ENCODE results near the gene ABTB1. TPM values are rescaled to one million over a fixed set of nuclear protein-coding genes. Genes with fewer than 3 reads are reported as not detected.

Gene ABTB1
- total and polyA plus RNA-seq, 3 experiments from 2014 or later = 21.7 to 64.0 (median 23.1) TPM

- no peaks in the 10 kb centered on the region for H3K36me3 ChIP-seq (ENCODE audit: insufficient read depth, low read length)
- H3K27ac Mint-ChIP-seq = peak overlapping the region in 6 of 8 donors; percentile 8 to 85 (median 63)
- no peak overlapping the region for H3K4me3 ChIP-seq (ENCODE audit: low read length)
- no peak overlapping the region for H3K27ac ChIP-seq (ENCODE audit: low read depth, low read length)
- H3K4me1 Mint-ChIP-seq = peaks cover 26 to 52% (median 27%) of the 10 kb centered on the region in 3 donors
- H3K27me3 Mint-ChIP-seq = peaks cover 0 to 3% of the 10 kb centered on the region in 2 donors
- ChIA-PET CTCF (no interaction called here), POLR2A (no interaction called here)
- no peaks in the 10 kb centered on the region for H3K9me3 Mint-ChIP-seq
- peaks cover 0 to 55% (median 6%) of the 10 kb centered on the region in 3 donors for H3K36me3 Mint-ChIP-seq
- no peaks in the 10 kb centered on the region for H3K9me3 ChIP-seq (ENCODE audit: low read length)
- peaks cover 16% of the 10 kb centered on the region for H3K4me1 ChIP-seq (ENCODE audit: insufficient read depth, low read length)
- H3K4me3 Mint-ChIP-seq = peak overlapping the region in 4 of 7 donors; percentile 36 to 90 (median 42)
- no peaks in the 10 kb centered on the region for H3K27me3 ChIP-seq (ENCODE audit: insufficient read depth, low read length, poor library complexity, severe bottlenecking)
- no peak for DNase-seq
These were observed 3.1 kb downstream of the ABTB1 start for GRCh38 chr3:127675651-127676391.

DNA sequence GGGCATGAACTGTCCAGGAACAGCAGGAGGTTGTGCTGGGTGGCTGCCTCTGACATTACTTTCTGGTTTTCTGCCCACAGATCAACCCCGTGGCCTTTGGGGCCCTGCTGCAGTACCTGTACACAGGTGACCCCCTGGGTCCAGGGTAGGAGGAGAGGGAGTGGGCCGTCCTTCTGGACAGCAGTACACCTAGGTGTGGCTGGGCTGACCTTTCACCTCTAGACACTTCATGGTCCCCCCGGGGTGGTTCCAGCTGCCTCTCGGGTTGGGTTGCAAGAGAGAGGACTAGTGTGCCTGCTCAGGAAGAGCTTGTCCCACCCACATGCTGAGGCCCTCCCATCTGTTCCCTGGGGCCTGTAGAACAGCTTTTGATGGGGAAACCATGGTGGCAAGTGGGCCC, 3.7 kb downstream of the ABTB1 start:
- Mint-ChIP-seq H3K27ac (peak overlapping the region in 2 of 8 donors; percentile 68 to 75), H3K4me3 (peak overlapping the region in 1 of 7 donors; percentile 90), H3K9me3 (no peaks in the 10 kb centered on the region), H3K4me1 (peaks cover 26 to 47% (median 26%) of the 10 kb centered on the region in 3 donors), H3K36me3 (peaks cover 0 to 57% (median 6%) of the 10 kb centered on the region in 3 donors), H3K27me3 (peaks cover 0 to 3% of the 10 kb centered on the region in 2 donors)
- H3K27ac ChIP-seq (ENCODE audit: low read depth, low read length) = no peak overlapping the region
- no peaks in the 10 kb centered on the region for H3K27me3 ChIP-seq (ENCODE audit: insufficient read depth, low read length, poor library complexity, severe bottlenecking)
- POLR2A ChIA-PET = no interaction called here
- CTCF ChIA-PET = no interaction called here
- H3K4me3 ChIP-seq (ENCODE audit: low read length) = no peak overlapping the region
- no peak for DNase-seq
- H3K9me3 ChIP-seq (ENCODE audit: low read length) = no peaks in the 10 kb centered on the region
- no peaks in the 10 kb centered on the region for H3K36me3 ChIP-seq (ENCODE audit: insufficient read depth, low read length)
- peaks cover 16% of the 10 kb centered on the region for H3K4me1 ChIP-seq (ENCODE audit: insufficient read depth, low read length)

GRCh38 chr3:127676921-127677351, 4.2 kb downstream of the ABTB1 start:
- no peak for DNase-seq
- H3K4me3 ChIP-seq (ENCODE audit: low read length) = no peak overlapping the region
- Mint-ChIP-seq H3K9me3 (no peaks in the 10 kb centered on the region), H3K4me1 (peaks cover 24 to 42% (median 26%) of the 10 kb centered on the region in 3 donors), H3K27ac (no peak overlapping the region), H3K36me3 (peaks cover 0 to 56% (median 6%) of the 10 kb centered on the region in 3 donors), H3K27me3 (peaks cover 0 to 3% of the 10 kb centered on the region in 2 donors), H3K4me3 (no peak overlapping the region)
- H3K27ac ChIP-seq (ENCODE audit: low read depth, low read length) = no peak overlapping the region
- POLR2A ChIA-PET = no interaction called here
- CTCF ChIA-PET = no interaction called here
- H3K36me3 ChIP-seq (ENCODE audit: insufficient read depth, low read length) = no peaks in the 10 kb centered on the region
- H3K9me3 ChIP-seq (ENCODE audit: low read length) = no peaks in the 10 kb centered on the region
- H3K27me3 ChIP-seq (ENCODE audit: insufficient read depth, low read length, poor library complexity, severe bottlenecking) = no peaks in the 10 kb centered on the region
- peaks cover 16% of the 10 kb centered on the region for H3K4me1 ChIP-seq (ENCODE audit: insufficient read depth, low read length)

- H3K27ac Mint-ChIP-seq = peak overlapping the region in 1 of 8 donors; percentile 5
- POLR2A ChIA-PET = no interaction called here
- Histone ChIP-seq H3K4me1 (ENCODE audit: insufficient read depth, low read length) (peaks cover 16% of the 10 kb centered on the region), H3K36me3 (ENCODE audit: insufficient read depth, low read length) (no peaks in the 10 kb centered on the region), H3K27me3 (ENCODE audit: insufficient read depth, low read length, poor library complexity, severe bottlenecking) (no peaks in the 10 kb centered on the region), H3K4me3 (ENCODE audit: low read length) (no peak overlapping the region), H3K27ac (ENCODE audit: low read depth, low read length) (no peak overlapping the region), H3K9me3 (ENCODE audit: low read length) (no peaks in the 10 kb centered on the region)
- H3K36me3 Mint-ChIP-seq = peaks cover 0 to 55% (median 6%) of the 10 kb centered on the region in 3 donors
- DNase-seq = no peak
- H3K27me3 Mint-ChIP-seq = peaks cover 0 to 3% of the 10 kb centered on the region in 2 donors
- H3K4me3 Mint-ChIP-seq = peak overlapping the region in 2 of 7 donors; percentile 48 to 56
- H3K9me3 Mint-ChIP-seq = no peaks in the 10 kb centered on the region
- peaks cover 24 to 44% (median 26%) of the 10 kb centered on the region in 3 donors for H3K4me1 Mint-ChIP-seq
- CTCF ChIA-PET = interaction anchor here (1.2 kb wide), 1 partner anchor 103 kb away, joined by 4 read pairs; no protein-coding TSS in a partner anchor
These were observed 5.0 kb downstream of the ABTB1 start for GRCh38 chr3:127677541-127678314.

- Histone ChIP-seq H3K36me3 (ENCODE audit: insufficient read depth, low read length) (no peaks in the 10 kb centered on the region), H3K4me1 (ENCODE audit: insufficient read depth, low read length) (peaks cover 16% of the 10 kb centered on the region), H3K4me3 (ENCODE audit: low read length) (no peak overlapping the region), H3K9me3 (ENCODE audit: low read length) (no peaks in the 10 kb centered on the region), H3K27me3 (ENCODE audit: insufficient read depth, low read length, poor library complexity, severe bottlenecking) (no peaks in the 10 kb centered on the region), H3K27ac (ENCODE audit: low read depth, low read length) (no peak overlapping the region)
- ChIA-PET POLR2A (interaction anchor here (0.6 kb wide), 1 partner anchor 54 kb away, joined by 3 read pairs; no protein-coding TSS in a partner anchor), CTCF (interaction anchor here (0.7 to 1.2 kb wide), 2 partner anchors 26 to 103 kb away, joined by 3 to 4 read pairs; no protein-coding TSS in a partner anchor)
- peaks cover 0 to 55% (median 6%) of the 10 kb centered on the region in 3 donors for H3K36me3 Mint-ChIP-seq
- peaks cover 0 to 3% of the 10 kb centered on the region in 2 donors for H3K27me3 Mint-ChIP-seq
- H3K27ac Mint-ChIP-seq = peak overlapping the region in 1 of 8 donors; percentile 5
- no peaks in the 10 kb centered on the region for H3K9me3 Mint-ChIP-seq
- H3K4me3 Mint-ChIP-seq = peak overlapping the region in 1 of 7 donors; percentile 48
- H3K4me1 Mint-ChIP-seq = peaks cover 24 to 44% (median 26%) of the 10 kb centered on the region in 3 donors
- no peak for DNase-seq
These were observed 5.5 kb downstream of the ABTB1 start for GRCh38 chr3:127678315-127678599.

DNA sequence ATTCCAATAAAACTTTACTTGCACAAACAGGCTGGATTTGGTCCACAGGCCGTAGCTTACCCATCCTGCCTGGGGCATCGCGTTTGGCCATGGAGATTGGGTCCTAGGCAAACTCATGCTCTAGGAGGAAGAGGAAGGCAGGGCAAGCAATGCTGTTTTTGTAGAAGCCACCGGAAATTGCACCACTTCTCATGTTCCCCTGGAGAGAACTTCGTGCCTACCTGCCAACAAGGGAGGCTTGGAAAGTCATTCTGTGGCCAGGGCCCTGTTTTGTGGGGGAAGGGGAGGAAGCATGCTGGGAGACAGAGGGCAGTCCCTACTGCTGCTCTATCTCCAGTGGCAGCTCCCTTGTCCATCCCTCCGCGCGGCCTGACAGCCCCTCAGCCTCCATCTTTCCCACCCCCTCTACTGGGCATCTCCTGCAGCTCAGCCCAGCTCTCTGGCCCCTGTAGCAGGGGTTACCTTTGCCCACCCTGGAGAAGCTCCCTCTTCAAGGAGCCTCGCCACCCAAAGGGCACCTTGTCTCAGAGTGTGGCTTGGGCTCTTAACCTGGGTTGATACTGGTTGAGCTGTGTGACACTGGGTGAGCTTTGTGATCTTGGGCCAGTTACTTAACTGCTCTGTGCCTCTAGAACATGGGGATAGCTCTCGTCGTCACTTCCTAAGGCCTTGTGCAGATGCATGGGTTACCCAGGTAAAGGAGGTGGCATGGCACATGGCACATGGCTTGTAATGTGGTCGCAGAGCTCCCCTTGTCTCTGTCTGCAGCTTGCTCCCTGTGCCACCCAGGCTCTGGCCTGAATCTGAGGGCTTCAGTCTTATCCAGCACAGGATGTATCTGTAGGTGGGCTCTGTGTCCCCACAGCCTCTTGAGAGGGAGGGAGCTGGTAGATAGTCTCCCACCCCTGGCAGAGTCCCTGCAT, 6.1 kb downstream of the ABTB1 start:
- peak overlapping the region in 1 of 8 donors; percentile 47 for H3K27ac Mint-ChIP-seq
- no peaks in the 10 kb centered on the region for H3K9me3 Mint-ChIP-seq
- no peak overlapping the region for H3K4me3 ChIP-seq (ENCODE audit: low read length)
- H3K4me3 Mint-ChIP-seq = peak overlapping the region in 2 of 7 donors; percentile 24 to 48
- POLR2A ChIA-PET = interaction anchor here (0.6 kb wide), 1 partner anchor 55 kb away, joined by 3 read pairs; no protein-coding TSS in a partner anchor
- no peaks in the 10 kb centered on the region for H3K9me3 ChIP-seq (ENCODE audit: low read length)
- no peak for DNase-seq
- peaks cover 13% of the 10 kb centered on the region for H3K4me1 ChIP-seq (ENCODE audit: insufficient read depth, low read length)
- no peaks in the 10 kb centered on the region for H3K36me3 ChIP-seq (ENCODE audit: insufficient read depth, low read length)
- peaks cover 0 to 2% of the 10 kb centered on the region in 2 donors for H3K27me3 Mint-ChIP-seq
- CTCF ChIA-PET = interaction anchor here (0.7 to 1.2 kb wide), 2 partner anchors 27 to 104 kb away, joined by 3 to 4 read pairs; no protein-coding TSS in a partner anchor
- peaks cover 24 to 44% (median 26%) of the 10 kb centered on the region in 3 donors for H3K4me1 Mint-ChIP-seq
- no peak overlapping the region for H3K27ac ChIP-seq (ENCODE audit: low read depth, low read length)
- H3K36me3 Mint-ChIP-seq = peaks cover 0 to 53% (median 6%) of the 10 kb centered on the region in 3 donors
- H3K27me3 ChIP-seq (ENCODE audit: insufficient read depth, low read length, poor library complexity, severe bottlenecking) = no peaks in the 10 kb centered on the region

DNA sequence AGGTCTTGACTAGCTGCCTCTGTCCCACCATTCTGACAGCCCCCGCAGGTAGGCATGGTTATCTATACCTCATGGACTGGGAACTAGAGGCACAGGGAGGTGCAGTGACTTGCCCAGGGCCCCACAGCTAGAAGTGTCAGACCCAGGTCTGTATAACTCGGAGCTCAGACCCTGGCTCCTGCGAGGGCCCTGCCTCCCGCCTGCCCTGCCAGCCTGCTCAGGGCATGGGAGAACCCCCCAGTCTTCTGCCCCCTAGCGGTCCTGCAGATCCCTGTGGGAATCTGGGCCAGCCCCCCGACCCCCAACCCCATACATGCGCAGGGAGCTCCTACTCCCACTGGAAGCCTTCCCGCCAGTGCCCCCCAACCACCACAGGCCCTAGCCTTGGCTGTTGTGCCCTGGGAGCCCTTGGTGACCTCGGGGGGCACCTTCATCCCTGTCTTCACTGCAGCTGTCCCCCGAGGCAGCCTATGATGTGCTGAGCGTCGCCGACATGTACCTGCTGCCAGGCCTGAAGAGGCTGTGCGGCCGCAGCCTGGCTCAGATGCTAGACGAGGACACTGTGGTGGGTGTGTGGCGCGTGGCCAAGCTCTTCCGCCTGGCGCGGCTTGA, 6.9 kb downstream of the ABTB1 start:
- POLR2A ChIA-PET = no interaction called here
- no peak overlapping the region for H3K27ac ChIP-seq (ENCODE audit: low read depth, low read length)
- no peaks in the 10 kb centered on the region for H3K9me3 Mint-ChIP-seq
- H3K27me3 Mint-ChIP-seq = peaks cover 0 to 2% of the 10 kb centered on the region in 2 donors
- no peaks in the 10 kb centered on the region for H3K36me3 ChIP-seq (ENCODE audit: insufficient read depth, low read length)
- H3K36me3 Mint-ChIP-seq = peaks cover 0 to 48% (median 6%) of the 10 kb centered on the region in 3 donors
- no peak for DNase-seq
- H3K4me1 ChIP-seq (ENCODE audit: insufficient read depth, low read length) = peaks cover 8% of the 10 kb centered on the region
- CTCF ChIA-PET = no interaction called here
- H3K27me3 ChIP-seq (ENCODE audit: insufficient read depth, low read length, poor library complexity, severe bottlenecking) = no peaks in the 10 kb centered on the region
- H3K4me1 Mint-ChIP-seq = peaks cover 18 to 39% (median 19%) of the 10 kb centered on the region in 3 donors
- no peak overlapping the region for H3K4me3 Mint-ChIP-seq
- H3K27ac Mint-ChIP-seq = no peak overlapping the region
- no peak overlapping the region for H3K4me3 ChIP-seq (ENCODE audit: low read length)
- H3K9me3 ChIP-seq (ENCODE audit: low read length) = no peaks in the 10 kb centered on the region
